HG03521 (cell line): ENCODE results near the gene TSPAN3.

ENCODE experiments used
- ATAC-seq: cut with Tn5 transposase; IDR thresholded peaks from one replicate; pipeline ENCODE4 v1.9.1; 2021; ENCODE audit warnings: mild to moderate bottlenecking, moderate library complexity; ENCODE audit not compliant: unreplicated experiment

Gene TSPAN3

DNA sequence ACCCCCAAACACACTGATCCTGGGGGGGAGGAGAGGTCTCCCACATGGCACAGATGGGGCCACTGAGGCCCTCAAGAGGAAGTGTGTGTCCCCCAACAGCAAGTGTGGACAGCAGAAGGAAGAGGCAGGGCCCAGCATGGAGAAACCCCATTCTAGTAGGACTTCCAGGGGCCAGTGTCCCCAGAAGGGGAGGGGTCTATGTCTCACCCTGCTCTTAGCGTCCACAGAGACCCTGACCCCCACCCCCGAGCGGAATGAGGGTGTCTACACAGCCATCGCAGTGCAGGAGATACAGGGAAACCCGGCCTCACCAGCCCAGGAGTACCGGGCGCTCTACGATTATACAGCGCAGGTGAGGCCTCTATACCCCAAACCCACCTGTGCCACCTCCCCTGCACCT lies 35.3 kb downstream of the TSPAN3 start:
- no peak for ATAC-seq

DNA sequence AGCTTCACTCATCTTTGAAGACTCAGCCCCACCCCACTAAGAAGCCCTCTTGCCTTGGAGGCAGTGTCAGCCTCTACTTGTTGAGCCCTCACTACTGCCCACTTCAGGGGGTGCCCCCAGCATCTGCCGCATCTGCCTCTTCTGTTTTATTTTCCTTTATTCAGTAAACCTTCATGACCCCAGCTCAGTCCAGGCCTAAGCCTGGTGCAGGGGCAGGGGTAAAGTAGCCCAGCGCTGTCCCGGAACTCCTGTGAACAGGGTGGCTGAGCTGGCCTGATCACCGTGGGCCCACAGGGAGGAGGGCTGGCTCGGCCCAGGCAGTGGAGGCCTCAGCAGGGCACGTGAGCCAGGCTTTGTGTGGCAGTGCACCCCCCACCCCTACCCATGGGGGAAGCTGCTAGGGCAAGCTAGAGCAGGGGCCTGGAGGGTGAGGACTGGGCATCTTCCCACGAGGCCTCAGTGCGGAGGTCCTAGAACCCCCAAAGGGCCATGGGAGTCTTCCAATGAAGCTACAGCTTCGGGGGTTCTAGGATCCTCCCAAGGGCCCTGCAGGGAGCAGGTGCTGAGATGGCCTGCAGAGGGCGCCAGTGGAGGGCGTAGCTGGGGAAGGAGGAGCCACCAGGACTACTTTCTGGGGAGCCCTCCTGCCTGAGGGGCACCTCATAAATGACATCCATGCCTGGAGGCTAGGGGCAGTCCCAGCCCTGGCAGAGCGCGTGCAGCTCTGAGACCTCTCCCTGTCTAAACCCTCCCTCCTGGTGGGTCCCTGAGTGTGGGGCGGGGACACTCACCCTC lies 36.0 kb downstream of the TSPAN3 start:
- no peak for ATAC-seq

DNA sequence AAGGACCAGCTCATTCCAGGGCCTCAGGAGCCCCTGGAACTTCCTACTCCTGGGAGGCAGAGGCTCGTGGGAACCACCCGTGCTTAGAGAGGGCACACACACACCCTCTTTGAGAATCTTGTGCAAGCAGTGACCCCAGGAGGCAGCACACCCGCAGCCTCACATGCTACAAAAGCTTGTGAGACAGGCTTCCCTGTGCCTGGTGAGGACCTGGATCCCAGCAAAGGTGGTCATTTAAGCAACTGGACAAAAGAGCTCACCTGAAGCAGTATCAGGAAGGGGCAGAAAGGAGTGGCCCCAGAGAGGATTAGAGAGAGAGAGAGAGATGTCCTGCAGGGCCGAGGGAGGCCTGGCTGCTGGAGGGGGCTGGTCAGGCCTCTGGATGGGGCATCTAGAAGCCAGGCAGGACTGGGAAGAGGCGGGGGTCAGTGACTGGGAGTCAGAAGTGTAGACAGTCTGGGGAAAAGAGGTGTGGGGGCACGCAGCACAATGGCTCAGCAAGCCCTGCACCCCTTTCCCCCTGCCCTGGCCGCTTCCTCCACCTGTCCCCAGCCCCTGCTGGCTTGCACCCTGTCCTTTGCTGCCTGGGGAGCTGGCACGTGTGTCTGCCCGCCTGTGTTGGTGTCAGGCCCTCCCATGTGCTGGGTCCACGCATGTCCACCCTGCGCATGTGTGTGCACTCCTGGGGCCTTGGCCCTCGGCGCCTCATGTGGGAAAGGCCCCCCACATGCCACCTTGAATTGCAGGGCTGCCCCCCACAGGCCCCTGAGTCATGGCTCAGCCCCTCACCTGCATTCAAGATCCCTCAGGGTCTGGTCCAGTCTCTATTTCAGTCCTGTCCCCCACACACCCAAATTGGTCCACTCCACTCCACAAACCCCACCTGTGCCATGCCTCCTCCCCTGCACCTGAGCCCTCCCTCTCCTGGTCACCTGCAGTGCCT lies 36.9 kb downstream of the TSPAN3 start:
- ATAC-seq = no peak

DNA sequence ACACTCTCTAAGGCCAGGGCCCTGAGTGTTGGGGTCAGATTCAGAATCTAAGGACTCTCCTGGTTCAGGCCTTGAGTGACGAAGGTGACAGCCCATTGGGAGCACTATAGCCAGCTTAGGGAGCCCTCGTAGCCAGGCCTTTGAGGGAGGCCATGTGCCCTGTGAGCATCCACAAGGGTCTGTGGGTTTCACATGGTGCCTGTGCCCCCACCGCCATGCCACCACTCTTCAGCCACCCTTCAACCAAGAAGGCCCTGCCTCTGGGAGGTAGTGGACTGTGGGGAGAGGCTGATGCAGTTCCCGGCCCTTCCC lies 37.5 kb downstream of the TSPAN3 start:
- no peak for ATAC-seq

DNA sequence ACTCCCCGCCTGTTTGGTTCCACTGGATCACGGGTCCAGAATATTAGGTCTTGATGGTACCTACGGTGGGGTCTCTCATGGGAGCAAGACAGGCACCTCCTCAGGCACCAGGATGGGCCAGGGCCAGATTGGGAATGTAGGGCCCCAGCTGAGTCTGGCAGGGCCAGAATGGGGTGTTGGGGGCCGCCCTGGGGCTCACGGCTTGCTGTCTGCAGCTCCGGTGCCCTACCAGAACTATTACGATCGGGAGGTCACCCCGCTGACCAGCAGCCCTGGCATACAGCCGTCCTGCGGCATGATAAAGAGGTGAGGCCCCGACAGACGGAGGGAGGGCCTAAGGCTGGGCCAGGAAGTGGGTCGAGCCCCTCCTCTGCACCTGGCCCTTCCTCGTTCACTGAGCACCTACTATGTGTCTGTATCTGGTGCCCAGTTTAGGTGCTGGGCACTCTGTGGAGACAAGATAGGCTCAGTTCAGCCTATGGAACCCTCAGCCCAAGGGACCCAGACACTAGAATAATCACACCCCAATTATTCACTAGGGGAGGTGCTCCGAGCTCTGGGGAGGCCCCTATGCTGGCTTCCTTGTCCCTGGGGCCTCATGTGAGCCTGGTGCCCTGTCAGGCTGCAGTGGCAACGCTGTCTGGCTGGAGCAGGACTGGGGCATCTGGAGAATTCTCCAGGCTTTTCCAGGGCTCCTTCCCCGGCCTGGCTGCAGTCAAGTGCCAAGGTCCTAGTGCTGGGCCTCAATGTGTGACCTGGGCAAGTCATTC lies 38.1 kb downstream of the TSPAN3 start:
- no peak for ATAC-seq

DNA sequence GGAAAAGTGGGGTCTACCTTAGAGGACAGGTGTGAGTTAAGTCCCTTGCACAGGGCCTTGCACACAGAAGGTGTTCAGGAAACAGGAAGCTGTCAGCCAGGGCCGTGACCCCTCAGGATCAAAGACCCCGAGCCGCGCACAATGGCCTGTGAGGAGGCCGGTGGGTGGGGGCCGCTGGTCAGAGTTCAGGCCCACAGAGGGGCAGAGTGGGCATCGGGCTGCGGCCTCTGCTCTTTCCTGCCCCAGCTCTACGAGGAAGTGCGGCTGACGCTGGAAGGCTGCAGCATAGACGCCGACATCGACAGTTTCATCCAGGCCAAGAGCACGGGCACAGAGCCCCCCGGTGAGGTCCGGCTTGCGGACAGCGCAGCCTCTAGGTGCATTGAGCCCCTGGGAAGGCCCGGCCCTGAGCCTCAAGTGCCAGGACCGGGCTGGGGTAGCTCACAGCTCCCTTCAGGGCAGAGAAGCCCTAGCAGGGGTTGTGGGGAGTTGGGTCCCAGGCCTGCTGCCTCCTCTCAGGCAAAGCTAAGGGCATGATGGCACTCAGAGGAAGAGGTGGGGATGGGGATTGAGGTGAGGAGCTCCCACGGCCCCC lies 38.8 kb downstream of the TSPAN3 start:
- ATAC-seq = no peak

DNA sequence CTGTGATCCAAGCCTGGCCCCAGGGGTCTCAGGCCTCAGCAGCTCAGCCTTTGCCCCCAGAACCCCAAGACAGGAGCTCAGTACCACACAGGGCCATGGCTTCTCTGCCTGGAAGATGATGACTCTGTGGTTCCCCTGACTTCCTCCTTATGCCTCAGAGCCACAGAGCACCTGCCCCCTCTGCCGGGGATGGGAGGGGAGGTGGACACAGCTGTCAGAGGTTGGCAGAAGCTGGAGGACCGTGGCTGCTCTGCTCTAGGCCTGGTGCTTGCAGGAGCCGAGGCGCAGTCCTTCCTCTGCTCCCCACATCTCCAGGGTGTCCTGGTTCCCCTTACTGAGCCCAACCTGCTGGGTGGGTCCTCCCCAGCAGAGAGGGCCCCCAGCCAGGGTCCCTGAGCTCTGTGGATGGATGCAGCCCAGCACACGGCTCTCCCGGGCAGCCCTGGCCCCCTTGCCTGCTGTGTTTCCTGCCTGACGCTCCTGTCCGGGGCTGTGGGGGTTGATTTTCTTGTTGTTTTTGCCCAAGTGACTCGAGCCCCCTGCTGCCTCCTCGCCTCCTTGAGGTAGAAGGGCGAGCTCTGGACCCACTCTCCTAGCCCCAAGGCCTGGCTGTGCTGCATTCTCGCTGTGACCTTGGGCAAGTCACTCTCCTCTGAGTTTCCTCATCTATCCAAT lies 39.4 kb downstream of the TSPAN3 start:
- ATAC-seq = peak; percentile 52

DNA sequence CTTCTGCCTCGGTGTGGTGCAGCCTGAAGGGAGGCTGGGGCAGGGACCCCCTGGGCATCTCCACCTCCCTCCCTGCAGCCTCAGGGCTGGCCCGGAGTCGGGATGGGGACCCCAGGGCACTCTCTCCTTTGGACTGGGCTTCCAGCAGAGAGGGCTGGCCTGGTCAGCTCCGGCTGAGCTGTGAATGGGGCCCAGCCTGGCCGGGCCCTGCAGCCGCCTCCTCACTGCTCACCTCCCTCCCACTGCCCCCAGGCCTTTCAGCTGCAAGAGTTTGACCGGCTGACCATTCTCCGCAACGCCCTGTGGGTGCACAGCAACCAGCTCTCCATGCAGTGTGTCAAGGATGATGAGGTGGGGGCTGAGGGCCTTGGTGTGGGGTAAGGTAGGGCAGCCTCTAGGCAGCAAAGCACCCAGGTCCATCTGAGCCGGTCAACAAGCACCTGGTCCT lies 40.0 kb downstream of the TSPAN3 start:
- no peak for ATAC-seq

DNA sequence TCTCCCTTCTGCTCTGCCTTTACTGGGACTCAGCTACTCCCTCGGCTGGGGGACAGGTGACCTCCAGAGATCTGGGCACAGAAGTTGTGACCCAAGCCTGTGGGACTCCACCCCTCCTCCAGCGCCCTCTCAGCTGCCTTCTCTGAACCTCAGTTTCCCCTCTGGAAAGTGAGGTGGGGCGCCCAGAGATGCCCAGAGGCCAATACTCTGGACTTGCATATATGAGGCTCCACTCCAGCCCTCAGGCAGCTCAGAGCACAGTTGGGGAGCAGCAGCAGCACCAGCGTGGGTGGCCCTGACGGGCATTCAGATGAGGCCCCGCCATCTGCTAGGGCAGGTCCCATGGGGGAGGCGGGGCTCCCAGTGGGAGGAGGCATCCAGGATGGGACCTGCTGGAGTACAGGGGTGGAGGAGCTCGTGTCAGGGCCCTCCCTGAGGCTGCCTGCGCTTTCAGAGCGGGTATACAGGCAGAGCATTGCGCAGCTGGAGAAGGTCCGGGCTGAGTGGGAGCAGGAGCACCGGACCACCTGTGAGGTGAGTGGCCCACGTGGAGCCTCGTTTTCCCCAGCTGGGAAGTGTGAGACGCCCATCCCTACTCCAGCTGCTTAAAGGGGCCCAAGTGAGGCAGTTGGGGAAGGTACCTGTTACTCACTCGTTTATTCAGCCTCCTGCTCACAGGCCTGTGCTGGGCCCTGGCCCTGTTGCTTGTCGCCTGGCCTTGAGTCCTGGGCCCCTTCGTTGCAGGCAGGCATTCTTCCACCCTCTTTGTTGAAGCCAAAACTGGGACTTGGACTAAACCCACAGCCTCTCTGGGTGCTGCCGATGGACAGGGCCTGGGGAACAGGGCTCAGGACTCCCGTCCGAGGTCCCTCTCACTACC lies 40.6 kb downstream of the TSPAN3 start:
- no peak for ATAC-seq

DNA sequence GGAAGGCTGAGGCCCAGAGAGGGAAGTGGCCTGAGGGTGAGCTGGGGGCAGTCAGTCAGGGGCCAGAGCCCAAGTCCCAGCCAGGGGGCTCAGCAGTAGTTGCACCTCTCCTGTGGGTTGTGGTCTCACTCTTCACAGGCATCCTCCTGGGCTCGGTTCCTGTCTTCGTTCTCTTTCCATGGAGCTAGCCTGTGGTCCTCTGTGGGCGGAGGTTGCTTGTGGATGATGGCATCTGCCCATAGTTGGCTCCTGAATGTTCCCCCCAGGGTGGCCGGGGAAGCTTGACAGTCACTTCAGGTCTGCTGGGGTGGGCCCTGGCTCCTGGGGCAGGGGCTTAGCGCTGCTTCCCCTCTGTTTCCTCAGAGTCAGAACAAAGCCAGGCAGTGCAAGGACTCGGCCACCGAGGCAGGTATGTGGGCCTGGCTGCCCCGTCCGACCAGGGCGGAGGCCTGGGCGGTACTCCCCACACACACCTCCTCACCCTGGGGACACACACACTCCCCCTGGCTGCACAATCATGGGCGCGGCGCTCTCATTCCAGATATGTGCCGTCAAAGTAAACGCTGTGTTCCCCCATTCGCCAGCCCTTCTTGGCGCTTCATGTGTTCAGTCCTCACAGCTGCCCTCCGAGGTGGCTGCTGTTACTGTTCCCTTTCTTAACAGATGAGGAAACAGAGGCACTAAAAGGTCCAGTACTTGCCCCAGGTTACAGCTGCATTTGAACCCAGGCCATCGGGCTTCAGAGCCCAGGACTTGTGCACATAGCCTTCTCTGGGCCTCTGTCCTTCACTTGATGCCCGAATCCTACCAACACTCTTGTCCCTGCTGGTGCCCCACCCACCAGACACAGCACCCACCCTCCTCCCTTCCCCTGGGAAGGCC lies 41.5 kb downstream of the TSPAN3 start:
- ATAC-seq = no peak

DNA sequence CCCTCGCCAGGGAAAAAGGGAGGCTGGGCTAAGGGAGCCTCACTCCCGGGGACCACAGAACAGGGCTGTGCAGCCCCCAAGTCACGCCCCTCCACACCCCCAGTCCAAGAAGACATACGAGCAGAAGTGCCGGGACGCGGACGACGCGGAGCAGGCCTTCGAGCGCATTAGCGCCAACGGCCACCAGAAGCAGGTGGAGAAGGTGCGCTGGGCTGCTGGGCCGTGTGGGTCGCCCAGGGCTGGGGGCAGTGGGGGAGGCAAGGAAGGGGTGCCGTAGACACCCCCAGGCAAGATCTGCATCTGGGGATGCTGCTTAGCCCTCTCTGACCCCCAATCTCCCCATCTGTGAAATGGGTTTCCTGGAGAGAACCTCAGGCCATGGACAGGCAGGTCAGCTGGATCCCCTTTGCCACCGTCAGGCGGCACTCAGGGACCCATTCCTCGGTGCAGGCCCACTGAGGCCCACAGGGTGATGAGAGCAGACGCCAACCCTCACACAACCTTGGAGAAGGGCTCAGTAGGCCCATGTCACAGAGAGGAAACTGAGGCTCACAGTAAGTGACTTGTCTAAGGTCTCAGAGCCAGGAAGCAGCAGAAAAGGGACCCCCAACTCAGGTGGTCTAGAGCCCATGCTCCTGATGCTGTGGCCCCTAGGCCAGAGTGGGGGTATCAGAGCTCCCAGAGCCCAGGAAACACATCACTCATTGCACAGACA lies 42.3 kb downstream of the TSPAN3 start:
- no peak for ATAC-seq

DNA sequence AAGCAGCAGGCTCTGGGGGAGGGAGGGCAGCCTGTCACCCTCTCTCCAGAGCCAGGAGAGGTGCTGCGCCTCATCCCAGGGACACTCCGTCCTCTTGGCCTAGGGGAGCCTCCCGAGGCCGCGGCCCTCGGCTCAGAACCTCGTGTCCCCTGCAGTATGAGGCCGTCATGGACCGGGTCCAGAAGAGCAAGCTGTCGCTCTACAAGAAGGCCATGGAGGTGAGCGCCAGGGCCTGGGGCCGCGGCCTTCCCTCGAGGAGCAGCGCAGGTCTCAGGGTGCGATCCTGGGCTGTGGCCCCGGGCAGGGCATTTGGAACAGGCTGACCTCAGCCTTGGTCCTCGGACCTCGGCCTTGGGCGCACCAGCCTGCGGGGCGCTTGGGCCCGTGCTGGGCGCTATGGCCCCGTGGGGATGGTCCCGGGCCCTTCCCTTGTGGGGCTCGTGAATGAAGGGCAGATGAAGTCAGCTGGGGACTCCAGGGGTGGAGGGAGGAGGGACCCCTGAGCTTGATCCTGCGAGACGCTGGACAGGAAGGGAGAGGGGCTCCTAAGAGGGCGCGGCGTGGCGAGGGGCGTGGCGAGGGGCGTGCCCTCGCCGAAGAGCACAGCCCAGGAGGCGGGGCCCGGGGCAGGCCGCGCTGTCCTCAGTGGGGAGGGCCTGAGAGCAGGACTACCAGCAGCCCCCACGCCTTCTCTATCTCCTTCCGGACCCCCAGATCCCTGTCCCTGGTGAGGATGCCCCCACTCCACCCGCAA lies 43.0 kb downstream of the TSPAN3 start:
- ATAC-seq = no peak

DNA sequence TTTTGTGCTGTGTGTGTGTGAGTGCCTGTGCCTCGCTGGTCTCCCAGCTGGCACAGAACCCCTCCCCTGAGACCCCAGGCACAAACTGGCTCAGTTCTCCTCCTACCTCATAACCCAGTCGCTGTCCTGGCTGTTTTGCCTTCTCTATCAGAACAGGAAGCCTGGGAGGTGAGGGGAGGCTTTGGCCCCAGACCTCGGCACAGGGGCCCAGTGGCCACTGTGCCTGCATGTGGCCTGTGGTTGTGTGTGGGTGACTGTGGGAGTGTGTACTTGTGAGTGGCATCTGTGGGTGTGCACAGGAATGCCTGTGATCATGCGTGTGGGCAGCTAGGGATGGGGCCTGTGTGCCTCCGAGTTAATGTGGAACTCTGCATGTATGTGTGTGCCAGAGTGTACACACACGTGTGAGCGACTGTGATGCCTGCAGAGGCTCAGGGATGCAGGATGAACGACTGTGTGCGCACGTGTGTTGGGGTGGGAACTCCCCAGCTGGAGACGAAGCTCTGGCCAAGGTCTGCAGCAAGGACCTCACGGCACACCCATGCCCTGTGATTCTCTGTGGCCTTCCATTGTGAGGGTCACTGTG lies 43.7 kb downstream of the TSPAN3 start:
- no peak for ATAC-seq

DNA sequence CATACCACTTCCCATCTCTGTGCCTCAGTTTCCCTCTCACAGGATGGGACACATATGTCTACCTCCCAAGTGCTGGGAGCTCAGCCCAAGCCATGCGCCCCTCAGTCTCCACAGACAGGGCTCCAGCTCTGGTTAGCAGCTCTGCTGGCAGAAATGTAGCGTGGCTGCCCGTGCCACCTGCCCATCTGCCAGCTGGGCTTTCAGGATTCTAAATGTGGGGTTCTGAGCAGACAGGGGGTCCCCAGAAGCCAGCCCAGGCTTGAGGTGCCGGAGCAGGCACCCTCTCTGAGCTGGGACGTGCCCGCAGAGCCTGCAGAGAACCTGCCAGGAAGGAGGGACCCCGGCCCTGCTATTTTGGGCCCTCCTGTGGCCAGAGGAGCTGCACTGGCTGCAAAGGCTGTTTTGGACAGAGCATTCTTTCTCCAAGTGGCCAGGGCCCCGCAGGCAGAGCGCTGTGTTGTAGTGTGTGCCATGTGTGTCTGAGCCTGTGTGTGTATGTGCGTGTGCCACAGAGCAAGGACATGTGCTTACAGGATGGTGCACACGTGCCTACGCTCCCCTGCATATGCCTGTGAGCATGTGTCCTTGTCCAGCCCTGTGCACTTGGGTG lies 44.3 kb downstream of the TSPAN3 start:
- no peak for ATAC-seq

DNA sequence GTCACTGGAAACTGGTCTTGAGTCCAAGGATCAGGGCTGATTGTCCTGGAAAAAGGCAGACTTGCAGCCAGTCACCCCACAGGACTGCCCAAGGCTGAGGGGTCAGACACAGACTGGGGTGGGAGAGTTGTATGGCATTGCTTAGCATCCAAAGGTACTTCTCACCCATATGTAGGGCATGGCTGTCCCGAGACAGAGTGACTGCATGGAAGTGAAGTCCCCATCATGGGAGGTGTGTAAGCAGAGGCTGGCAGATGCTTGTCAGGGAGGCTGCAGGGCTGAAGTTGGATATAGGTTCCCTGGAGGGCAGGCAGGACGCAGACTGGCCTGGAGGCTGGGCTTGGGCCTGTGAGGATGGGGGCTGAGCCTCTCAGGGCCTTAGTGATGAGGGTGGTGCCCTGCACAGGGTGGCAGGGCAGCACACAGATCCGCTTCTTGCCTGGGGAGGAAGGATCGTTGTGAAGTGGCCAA lies 44.9 kb downstream of the TSPAN3 start:
- ATAC-seq = no peak
